Stromal cell of bone marrow (primary cell): ENCODE results near the gene PNMA8C.
A peak's percentile ranks its signal among the peaks of the same experiment; 100 is the strongest.
"Not testable (repeated sequence)": the region's sequence is repeated elsewhere in the genome, so short reads cannot be mapped to it uniquely, and the experiment has no call there.

ENCODE experiments used
- DNase-seq: peaks from one replicate; pipeline ENCODE4 v3.0.0-alpha.2; 2012; ENCODE audit warnings: low read depth

PNMA8C gene

DNA sequence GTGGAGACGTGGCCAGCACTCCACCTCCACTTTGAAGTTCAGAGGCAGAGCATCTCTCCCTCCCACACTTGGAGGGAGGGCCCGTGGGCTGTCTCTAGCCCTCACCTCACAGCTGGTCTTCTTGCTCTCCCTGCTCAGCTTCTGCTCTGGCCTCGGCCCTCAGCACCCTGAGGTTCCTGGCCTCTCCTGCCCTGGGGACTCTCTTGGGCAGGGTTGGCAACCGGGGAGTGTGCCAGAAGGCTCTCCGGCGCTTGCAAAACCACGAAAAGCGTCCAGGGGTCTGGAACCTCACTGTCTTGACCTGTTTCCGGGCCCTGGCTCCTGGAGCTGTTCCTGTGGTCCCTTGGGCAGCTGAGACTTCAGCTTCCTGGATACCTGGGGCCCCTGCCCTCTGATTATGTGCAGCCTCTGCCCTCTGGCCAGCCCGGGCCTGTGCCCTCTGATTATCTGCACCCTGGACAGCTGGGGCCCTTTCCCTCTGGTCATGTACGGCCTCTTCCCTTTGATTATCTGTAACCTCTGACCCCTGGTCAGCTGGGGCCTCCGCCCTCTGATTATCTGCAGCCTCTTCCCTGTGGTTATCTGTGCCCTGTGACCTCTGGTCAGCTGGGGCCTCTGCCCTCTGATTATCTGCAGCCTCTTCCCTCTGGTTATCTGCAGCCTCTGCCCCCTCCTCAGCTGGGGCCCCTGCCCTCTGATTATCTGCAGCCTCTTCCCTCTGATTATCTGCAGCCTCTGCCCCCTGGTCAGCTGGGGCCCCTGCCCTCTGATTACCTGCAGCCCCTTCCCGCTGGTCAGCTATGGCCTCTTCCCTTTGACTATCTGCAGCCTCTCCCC is 17.4 kb downstream of the PNMA8C start:
- DNase-seq: no peak

DNA sequence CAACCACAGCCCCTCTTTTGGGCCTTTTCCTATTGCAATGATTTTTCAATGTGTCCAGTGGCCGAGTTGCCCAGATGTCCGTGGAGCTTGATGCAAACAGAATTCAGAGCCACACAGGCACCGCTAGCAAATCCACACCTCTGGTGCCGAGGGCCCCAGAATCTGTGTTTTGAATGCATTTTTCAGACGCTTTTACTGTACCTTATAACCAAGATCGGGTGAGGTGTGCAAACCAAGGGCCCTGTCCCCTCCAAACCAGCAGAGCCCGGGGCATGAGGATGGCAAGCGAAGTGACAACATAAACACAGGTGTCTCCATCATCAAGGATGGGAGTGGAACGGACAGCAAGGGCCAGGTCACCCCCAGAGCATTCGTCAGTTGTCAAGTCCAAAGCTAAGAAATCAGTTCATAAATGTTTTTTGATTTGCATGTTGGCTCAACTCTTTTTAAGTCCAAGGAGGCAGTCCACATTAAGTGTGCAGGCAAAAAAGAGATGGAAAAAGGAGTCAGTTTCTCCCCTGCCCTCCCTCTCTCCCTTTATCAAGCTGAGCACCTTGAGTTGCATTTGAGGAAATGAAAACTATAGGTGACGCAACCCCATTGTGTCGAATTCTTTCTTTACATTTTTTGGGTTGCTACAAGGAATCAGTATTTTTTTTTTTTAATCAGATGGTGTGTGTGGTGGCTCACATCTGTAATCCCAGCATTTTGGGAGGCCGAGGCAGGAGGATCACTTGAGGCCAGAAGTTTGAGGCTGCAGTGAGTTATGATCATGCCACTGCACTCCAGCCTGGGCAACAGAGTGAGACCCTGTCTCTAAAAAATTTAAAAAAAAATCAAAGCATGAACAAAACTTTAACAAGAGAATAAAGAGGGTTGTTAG is 18.3 kb downstream of the PNMA8C start:
- no peak for DNase-seq

DNA sequence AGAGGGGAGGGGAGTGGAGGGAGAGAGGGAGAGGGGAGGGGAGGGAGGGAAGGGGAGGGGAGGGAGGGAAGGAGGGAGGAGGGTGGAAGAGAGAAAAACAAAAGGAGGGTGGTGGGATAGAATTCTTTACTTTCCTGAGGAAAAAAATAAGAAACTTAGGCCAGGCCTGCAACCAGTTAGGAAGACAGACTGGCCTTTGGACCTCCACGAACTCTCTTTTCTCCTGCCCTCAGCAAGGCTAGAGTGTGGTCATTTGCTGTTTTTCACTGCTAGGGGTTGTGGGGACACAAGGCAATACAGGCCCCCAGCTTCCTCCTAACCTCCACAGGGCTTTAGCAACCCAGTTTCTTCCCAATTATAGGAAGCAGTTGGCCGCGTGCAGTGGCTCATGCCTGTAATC is 19.5 kb downstream of the PNMA8C start:
- no peak for DNase-seq

DNA sequence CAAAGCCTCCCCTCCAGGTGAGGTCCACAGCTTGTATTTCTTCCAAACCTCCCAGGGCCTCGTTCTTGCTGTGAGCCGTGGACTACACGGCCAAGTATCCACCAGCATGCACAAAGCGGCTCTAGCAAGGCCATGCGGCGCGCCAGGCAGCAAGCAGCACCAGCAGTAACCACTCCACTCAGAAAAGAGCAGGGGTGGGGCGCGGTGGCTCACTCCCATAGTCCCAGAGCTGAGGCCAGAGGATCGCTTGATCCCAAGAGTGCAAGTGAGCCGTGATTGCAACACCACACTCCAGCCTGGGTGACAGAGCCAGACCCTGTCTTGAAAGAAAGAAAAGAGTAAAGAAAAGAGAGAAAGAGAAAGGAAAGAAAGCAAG is 20.1 kb downstream of the PNMA8C start:
- DNase-seq: no peak

DNA sequence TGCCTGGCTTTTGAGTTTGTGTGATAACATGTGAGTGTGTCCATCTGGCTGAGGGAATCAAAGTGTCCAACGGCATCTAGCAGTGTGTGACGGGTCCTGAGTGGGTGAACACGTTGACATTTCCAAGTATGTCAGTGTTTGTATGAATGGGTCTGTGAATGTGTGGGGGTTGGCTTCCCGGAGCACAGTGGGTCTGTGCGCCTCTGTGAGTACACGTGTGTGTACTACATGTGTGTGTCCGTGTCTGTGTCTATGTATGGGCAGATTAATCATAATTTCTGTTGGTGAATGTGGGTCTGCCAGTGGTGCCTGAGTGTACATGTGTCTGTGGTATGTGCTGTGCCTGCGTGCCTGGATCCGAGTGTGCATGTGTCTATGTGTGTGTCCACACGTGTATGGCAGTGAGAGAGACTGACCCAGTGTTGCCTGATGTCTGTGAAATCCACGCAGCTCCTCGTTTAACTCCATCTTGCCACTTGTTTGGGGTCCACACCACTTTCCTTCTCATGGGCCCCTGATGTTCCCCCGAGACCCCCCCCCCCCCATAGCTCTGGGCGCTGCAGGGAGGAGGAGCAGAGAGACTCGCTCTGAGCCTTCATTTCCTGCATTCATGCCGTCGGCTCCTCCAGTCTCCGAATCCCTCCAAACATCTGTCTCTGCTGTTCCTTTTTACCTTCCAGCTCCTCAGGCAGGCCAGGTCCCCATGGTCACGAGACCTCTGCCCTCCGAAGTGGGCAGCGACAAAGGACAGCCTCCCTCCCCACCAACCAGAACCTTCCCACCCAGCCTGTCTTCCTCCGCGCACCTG is 20.7 kb downstream of the PNMA8C start:
- DNase-seq: no peak

DNA sequence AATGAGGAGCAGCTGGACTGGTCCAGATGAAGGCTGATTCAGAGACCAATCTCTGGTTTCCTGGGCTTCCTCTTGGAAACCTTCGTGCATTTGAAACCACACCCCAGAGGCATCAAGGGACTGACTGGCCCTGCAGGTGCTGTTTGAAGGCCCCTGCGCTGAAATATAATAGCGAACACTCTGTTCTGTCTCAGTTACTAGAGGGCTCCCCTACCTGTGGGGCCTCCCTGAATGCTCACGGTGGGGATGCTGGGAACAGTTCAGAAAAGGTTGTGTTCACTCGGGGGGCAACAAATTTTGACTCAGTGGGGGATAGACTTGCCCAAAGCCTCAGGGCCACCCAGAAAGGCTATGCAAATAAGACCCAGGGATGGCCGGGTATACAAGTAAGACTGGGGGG is 21.8 kb downstream of the PNMA8C start:
- DNase-seq: no peak

DNA sequence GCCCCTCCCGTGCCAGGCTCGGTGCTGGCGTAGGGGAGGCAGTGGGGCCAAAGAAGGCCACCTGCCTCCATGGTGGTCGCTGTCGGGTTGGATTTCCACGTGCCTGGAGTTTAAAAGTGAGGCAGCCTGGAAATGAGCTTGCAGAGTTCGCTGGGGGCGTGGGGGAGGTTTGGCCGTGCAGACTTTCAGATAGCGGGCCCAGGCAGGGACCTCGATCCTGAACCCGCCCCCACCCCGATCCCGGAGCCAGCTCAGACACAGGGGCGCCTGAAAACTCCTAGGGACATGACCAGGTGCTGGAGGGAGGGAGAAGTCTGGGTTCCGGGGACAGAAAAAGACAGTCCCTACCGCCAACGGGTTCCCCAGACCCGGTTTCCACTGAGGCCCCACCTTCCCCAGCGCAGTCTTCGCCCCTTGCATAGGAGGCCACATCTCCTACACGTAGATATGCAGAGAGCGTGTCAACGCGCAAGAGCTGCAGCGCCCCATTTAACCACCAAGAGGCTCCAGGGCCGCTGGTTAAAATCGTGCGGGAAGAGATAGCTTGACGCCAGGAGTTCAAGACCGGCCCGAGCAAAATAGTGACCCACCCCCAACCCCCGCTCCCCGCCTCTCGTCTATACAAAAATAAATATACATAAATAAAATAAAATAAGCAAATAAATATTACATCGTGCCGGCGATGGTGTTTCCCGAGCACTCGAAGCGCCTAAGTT is 23.8 kb downstream of the PNMA8C start:
- no peak for DNase-seq

DNA sequence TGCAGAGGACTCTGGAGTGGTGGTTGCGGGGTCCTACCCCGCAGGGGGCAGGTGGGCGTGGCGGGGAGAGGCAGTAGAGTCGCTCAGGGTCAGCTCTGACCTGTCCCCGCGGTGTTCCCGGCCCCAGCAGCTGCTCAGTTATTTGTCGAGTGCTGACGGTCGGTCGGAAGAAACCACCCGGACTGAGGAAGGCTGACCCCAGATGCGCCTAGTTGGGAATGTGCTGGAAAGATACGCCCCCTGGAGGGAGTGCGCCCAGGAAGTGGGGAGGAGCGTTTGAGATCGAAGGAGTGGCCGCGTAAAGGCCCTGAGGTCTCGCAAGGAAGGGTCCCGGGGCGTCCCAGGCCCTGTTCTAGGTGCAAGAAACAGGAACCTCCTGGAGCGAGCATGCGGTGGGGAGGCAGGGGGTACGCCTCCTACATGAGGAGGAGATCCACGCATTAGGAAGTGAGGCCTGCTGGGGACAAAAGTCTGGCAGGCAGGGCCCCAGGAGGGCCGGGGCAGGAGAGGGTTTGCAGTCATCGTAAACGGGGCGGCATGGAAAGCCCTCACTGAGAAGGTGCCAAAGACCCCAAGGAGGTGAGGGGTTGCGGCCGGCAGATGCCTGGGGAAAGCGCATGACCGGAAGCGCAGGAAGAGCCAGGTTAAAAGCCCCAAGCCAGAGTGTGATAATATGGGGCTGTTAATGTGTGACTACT is 24.5 kb downstream of the PNMA8C start:
- no peak for DNase-seq

DNA sequence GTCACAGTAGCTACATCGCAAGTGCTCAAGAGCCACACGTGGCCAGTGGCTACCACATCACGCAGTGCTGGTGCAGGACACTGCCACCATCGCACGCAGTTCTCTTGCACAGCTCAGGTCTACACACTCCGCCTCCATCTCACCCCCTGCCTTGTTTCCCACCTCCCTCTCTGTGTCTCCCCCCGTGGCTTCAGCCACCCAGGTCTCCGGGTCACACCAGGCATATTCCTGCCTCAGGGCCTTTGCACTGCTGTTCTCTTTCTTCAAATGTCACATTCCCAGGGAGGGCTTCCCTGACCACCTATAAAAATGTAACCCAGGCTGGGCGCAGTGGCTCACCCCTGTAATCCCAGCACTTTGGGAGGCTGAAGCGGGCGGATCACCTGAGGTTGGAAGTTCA is 26.0 kb downstream of the PNMA8C start:
- DNase-seq: no peak

DNA sequence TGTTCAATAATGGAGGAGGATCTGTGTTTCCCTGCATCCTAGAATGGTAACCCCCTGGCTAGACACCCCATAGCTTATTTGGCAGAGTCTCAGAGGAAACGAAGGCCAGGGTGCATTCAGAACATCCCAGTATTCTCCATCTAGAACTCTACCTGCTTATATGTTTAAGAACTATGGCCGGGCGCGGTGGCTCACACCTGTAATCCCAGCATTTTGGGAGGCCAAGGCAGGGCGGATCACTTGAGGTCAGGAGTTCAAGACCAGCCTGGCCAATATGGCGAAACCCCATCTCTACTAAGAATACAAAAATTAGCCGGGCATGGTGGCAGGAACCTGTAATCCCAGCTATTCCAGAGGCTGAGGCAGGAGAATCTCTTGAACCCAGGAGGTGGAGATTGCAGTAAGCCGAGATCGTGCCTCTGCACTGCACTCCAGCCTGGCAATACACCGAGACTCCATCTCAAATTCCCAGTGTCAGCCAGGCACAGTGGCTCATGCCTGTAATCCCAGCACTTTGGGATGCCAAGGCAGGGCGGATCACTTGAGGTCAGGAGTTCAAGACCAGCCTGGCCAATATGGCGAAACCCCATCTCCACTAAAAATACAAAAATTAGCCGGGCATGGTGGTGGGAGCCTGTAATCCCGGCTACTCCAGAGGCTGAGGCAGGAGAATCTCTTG is 30.8 kb downstream of the PNMA8C start:
- DNase-seq: not testable (repeated sequence)

DNA sequence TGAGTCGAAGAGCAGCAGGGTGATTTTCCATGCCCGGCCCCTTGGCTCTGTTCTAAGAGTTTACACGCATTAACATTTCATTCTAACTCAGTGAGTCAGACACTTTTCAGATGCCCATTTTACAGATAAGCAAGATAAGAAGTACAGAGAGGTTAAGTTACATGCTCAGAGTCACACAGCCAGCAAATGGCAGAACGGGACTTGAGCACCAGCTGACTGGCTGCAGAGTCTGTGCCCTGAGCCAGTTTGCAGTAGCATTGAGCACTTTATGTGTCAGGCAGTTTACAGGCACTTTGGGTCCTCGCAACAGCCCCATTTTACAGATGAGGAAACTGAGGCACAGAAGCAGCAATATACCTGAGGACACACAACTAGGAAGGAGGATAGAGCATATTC is 34.3 kb downstream of the PNMA8C start:
- no peak for DNase-seq

DNA sequence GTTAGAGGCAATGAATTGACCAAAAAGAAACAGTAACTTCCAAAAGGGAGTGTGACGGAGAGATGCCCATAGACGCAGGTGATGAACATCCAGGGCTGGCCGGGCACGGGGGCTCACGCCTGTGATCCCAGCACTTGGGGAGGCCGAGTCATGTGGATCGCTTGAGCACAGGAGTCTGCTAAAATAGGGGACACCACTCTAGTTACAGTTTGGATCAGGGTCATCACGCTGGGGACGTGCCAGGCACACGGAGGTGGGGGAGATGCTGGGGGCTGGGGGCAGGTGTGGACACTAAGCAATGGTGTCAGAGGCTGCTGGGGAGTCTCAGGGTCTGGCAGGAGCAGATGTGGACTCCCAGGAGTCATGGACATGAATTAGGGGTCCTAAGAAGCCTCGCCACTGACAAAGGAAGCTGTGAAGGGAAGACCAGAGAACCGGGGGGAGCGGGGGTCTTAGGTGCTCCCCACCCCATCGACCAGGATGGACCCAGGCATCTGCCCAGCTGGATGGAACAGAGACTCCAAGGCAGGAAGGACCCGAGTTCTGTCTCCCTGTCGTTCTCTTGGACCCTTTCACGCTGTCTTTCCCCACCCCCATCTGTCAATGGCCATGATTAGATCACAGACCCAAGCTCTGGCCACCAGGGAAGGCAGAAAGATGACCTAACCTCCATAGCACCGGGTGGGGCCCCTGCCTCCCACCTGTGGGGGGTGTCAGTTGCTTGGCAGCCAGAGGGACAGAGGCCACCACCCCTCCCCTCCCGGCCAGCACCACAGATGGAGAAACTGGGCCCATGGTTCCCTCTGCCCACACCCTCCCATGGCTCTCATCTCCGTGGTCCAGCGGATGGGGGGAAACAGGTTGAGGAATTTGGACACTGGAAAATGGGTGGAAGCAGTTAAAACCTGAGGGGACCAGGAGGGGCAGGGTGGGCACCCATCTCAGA is 35.0 kb downstream of the PNMA8C start:
- no peak for DNase-seq

DNA sequence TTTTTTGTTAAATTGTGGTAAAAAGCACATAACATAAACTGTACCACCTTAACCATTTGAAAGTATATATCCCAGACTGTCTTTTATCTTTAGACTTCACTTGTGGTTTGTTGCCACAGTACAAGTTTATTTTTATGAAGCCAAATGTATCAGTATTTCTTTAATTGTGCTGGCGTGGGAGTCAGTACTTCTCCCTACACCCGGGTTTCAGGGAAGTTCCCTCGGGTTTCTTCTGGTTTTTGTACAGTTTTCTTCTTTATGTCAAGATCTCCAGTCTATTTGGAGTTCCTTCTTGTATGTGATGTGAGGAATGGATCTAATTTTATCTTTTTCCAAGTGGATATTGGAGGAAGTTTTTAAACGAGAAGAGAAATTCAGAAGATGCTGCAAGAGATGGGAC is 35.9 kb downstream of the PNMA8C start:
- no peak for DNase-seq

DNA sequence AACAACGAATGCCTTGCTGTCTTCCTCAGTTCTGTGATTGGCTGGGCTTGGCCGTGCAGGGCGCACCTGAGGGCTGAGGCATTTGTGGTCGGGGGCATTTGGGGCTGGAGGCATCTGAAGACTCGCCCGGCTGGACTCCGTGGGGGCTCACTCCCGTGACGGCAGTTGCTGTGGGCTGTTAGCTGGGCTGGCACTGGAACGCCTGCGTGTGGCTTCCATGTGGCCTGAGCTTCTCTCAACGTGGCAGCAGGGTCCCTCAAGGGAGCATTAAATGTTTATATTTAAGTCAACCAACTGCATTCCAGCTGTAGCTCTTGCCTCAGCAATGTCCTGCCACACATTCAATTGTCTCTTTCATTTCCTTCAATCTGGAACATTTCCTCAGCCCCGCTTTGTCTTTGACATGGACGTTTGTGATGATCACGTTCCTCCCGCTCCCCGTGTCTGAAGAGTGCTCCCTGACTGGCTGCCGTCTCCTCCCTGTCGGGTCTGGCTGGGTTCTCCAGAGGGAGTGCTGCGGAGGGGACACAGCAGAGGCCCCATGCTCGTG is 36.4 kb downstream of the PNMA8C start:
- DNase-seq: no peak

DNA sequence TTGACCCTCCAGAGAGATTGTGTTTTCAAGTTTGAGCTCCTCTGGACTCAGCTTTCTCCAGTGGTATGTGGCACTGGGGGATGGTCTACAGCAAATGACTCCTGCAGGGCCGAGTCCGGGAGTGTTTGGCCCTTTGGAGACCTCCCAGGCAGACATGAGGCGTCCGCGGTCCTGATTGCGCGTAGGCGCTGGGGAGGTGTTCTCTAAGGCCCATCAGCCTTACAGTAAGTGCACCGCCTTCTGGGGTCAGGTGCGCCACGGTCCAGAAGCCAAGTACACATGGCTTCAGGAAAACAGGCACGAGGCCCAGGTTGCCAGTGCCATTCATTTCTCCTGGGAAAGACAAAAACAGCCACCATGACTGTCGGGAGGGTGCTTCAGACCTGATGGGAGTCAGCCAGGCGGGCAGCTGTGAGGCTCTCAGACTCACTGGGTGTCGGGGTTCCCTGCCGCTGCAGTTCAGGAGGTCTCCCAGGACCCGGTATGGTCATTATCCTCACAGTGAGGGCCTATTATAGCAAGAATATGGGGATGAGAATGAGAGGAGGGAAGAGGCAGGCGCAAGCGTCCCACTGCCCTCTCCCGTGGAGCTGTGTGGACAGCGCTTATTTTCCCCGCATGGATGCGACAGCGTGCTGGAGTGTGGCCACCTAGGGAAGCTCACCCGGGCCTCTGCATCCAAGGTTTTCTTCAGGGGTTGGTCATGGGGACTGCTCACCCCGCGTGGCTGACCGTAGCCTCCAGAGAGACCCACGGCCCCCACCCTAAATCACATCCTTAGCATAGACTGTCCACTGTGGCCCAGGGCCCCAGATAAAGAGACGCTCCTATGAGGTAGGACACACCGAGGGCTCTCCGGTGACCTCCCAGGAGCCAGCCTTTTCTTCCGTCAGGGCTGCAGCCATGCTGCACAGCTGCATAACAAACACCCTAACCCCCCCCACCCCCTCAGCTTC is 37.2 kb downstream of the PNMA8C start:
- DNase-seq: no peak

DNA sequence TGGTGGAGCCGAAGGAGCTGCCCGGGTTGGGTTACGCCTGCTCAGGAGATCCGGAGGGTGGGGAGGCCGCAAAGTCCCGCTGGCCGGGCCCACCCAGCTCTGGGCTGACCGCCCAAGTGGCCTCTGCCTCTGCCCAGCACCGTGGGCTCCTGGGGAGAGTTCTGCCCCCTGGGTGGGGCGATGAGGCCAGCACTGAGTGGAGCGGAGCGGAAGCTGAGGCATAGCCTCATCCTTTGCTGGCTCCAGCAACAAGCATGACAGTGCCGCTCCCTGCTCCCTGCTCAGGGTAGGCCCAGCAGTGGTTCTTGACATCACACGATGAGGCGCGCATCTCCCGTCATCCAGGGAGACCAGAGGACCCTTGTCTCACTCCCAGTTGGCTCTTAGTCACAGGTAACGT is 37.9 kb downstream of the PNMA8C start:
- peak; percentile 59 for DNase-seq

DNA sequence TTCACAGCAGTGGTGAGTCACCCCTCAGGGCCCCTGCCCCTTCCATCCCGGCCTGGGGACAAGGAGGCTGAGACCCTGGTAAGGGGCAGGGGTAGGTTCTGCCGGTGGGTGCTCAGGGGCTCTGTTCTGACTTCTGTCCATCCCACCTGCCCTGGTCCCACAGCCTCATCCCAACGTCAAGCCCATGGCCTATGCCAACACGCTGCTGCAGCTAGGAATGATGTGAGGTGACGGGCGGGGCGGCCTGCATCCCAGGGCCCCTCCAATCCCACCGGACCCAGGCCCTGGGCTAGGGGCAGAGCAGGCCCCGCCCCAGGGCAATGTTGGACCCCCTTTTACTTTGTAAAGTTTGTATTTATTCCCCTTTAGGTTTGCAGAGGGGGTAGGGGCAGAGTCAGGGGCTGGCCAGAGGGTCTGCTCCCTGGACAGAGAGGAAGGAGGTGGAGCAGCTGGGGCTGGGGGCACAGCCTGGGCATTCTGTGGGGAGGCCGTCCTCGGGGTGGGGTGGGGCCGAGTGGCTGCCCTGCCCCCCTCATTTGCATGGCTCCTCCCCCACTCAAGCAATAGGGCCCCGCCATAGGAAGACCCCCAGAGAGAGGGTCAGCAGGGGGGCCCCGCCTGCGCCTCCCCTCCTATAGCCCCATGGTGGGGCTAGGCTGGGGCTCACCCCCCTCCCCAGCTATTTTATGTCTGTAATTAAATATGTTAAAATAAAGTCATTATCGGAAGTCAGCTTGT is 38.4 kb downstream of the PNMA8C start:
- DNase-seq: no peak
